Activated CD4-positive, CD25-positive, alpha-beta regulatory T cell treated with anti-CD3 and anti-CD28 coated beads, Interleukin-2, amount 50 U/mL, for 16 hours (primary cell): ENCODE data around the gene MST1.

Experiments
- DNase-seq: peaks from one replicate; pipeline ENCODE4 v3.0.0-alpha.2; 2020; ENCODE audit warnings: low read depth, low spot score

The MST1 gene

GRCh38 chr3:49717959-49718857 lies 28.9 kb upstream of the MST1 start:
- DNase-seq: no peak

- DNase-seq: no peak
Observed at GRCh38 chr3:49717211-49717958, 28.1 kb upstream of the MST1 start.

GRCh38 chr3:49716691-49717210 lies 27.5 kb upstream of the MST1 start:
- no peak for DNase-seq

- DNase-seq: no peak
Observed at GRCh38 chr3:49716169-49716568, 26.9 kb upstream of the MST1 start.

GRCh38 chr3:49715611-49716121 lies 26.4 kb upstream of the MST1 start:
- no peak for DNase-seq

- no peak for DNase-seq
Observed at GRCh38 chr3:49714728-49715550, 25.7 kb upstream of the MST1 start.

- no peak for DNase-seq
Observed at GRCh38 chr3:49713336-49714105, 24.2 kb upstream of the MST1 start.

GRCh38 chr3:49712631-49713317 lies 23.5 kb upstream of the MST1 start:
- DNase-seq: no peak

- no peak for DNase-seq
Observed at GRCh38 chr3:49712166-49712565, 22.9 kb upstream of the MST1 start.

GRCh38 chr3:49711489-49711888 lies 22.2 kb upstream of the MST1 start:
- DNase-seq: no peak

GRCh38 chr3:49709852-49710251 lies 20.6 kb upstream of the MST1 start:
- DNase-seq: no peak

- no peak for DNase-seq
Observed at GRCh38 chr3:49707113-49707480, 17.8 kb upstream of the MST1 start.

- DNase-seq: no peak
Observed at GRCh38 chr3:49706456-49707112, 17.3 kb upstream of the MST1 start.

- DNase-seq: no peak
Observed at GRCh38 chr3:49705390-49705960, 16.2 kb upstream of the MST1 start.

GRCh38 chr3:49704629-49705028 lies 15.4 kb upstream of the MST1 start:
- DNase-seq: no peak

GRCh38 chr3:49703956-49704355 lies 14.7 kb upstream of the MST1 start:
- DNase-seq: no peak

GRCh38 chr3:49703443-49703927 lies 14.2 kb upstream of the MST1 start:
- DNase-seq: peak; percentile 34

- DNase-seq: no peak
Observed at GRCh38 chr3:49702672-49703071, 13.4 kb upstream of the MST1 start.

- DNase-seq: no peak
Observed at GRCh38 chr3:49701388-49702077, 12.3 kb upstream of the MST1 start.
